SK-N-SH (cell line): ENCODE results near the gene ZNF827. TPM values are rescaled to one million over a fixed set of nuclear protein-coding genes. Genes with fewer than 3 reads are reported as not detected.

Source experiments
- CTCF ChIA-PET: fragments of 300-600, 350-600 bp; formaldehyde crosslinking; extraction: SDS; loops from one replicate; lab custom pipeline; 2021; lab: Yijun Ruan, JAX
- POLR2A ChIA-PET: fragments of 350-600 bp; sonication (Branson Sonifier 250); formaldehyde crosslinking; extraction: SDS; loops from one replicate; lab custom pipeline; 2020; ENCODE audit warnings: antibody characterized with exemption, inconsistent platforms; lab: Yijun Ruan, JAX
- DNase-seq: peaks from one replicate; pipeline ENCODE4 v3.0.0; 2012
- H2AFZ ChIP-seq: fragments of 200-600 bp; sonication (generic); 2 replicates; pipeline ENCODE4 v1.8.1; 2016; ENCODE audit warnings: antibody characterized with exemption, mild to moderate bottlenecking, low read depth
- H3F3A ChIP-seq: fragments of 200-600 bp; sonication (generic); replicated peaks from 2 replicates; pipeline ENCODE3; 2016; ENCODE audit warnings: antibody characterized with exemption, mild to moderate bottlenecking; ENCODE audit not compliant: insufficient read depth
- H3K27ac ChIP-seq, 2 experiments: fragments of 200-500 bp in 1 of 2; fragments of 200-600 bp in 1 of 2; sonication (Bioruptor generic) in 1 of 2; sonication (generic), shearing (Covaris generic) in 1 of 2; 2 replicates each; pipeline versions ENCODE4 v1.5.1 to v1.6.1; 2014 to 2016; ENCODE audit warnings: low read depth in 2 of 2, inconsistent platforms in 1 of 2, low read length in 1 of 2, mild to moderate bottlenecking in 1 of 2, mixed read lengths in 1 of 2
- H3K27me3 ChIP-seq: fragments of 200-600 bp; sonication (generic), shearing (Covaris generic); 2 replicates; pipeline ENCODE4 v1.6.1; 2016; ENCODE audit warnings: mixed run types; ENCODE audit not compliant: insufficient read depth
- H3K36me3 ChIP-seq, 2 experiments: fragments of 200-500 bp in 1 of 2; fragments of 200-600 bp in 1 of 2; sonication (Bioruptor generic) in 1 of 2; sonication (generic) in 1 of 2; replicated peaks in 1 of 2; 2 replicates each; pipeline versions ENCODE3 to v1.5.1; 2014 to 2016; ENCODE audit warnings: low read length in 1 of 2, mild to moderate bottlenecking in 1 of 2; ENCODE audit not compliant: insufficient read depth in 2 of 2, control insufficient read depth in 1 of 2
- H3K4me1 ChIP-seq, 2 experiments: fragments of 200-500 bp in 1 of 2; fragments of 200-600 bp in 1 of 2; sonication (Bioruptor generic) in 1 of 2; sonication (generic), shearing (Covaris generic) in 1 of 2; 2 replicates each; pipeline versions ENCODE4 v1.5.1 to v1.6.1; 2014 to 2016; ENCODE audit warnings: low read depth in 1 of 2, low read length in 1 of 2, mixed run types in 1 of 2; ENCODE audit not compliant: insufficient read depth in 2 of 2, control insufficient read depth in 1 of 2
- H3K4me2 ChIP-seq: fragments of 200-600 bp; sonication (generic), shearing (Covaris generic); 2 replicates; pipeline ENCODE4 v1.6.1; 2017; ENCODE audit warnings: mixed run types
- H3K4me3 ChIP-seq, 2 experiments: fragments of 200-500 bp in 1 of 2; fragments of 200-600 bp in 1 of 2; sonication (Bioruptor generic) in 1 of 2; sonication (generic), shearing (Covaris generic) in 1 of 2; 2 replicates each; pipeline versions ENCODE4 v1.5.1 to v1.8.1; 2014 to 2016; ENCODE audit warnings: low read depth in 2 of 2, inconsistent platforms in 1 of 2, low read length in 1 of 2, mild to moderate bottlenecking in 1 of 2, mixed read lengths in 1 of 2, moderate library complexity in 1 of 2
- H3K79me2 ChIP-seq: fragments of 200-600 bp; sonication (generic); 2 replicates; pipeline ENCODE4 v1.8.1; 2017; ENCODE audit warnings: mild to moderate bottlenecking; ENCODE audit not compliant: insufficient read depth
- H3K9ac ChIP-seq: fragments of 200-600 bp; sonication (generic); 2 replicates; pipeline ENCODE4 v1.6.1; 2017; ENCODE audit warnings: mixed run types
- H3K9me2 ChIP-seq: fragments of 200-600 bp; sonication (generic); 2 replicates; pipeline ENCODE4 v1.6.1; 2017; ENCODE audit warnings: mixed run types
- H3K9me3 ChIP-seq: fragments of 200-600 bp; sonication (generic); 2 replicates; pipeline ENCODE4 v1.6.1; 2017; ENCODE audit warnings: mixed run types, mild to moderate bottlenecking, moderate library complexity
- H4K20me1 ChIP-seq: fragments of 200-600 bp; sonication (generic); 2 replicates; pipeline ENCODE4 v1.6.1; 2017; ENCODE audit warnings: mild to moderate bottlenecking, mixed run types; ENCODE audit not compliant: insufficient read depth
- CTCF ChIP-seq: fragments of 200-600 bp; sonication (generic); IDR thresholded peaks from 2 replicates; pipeline ENCODE4 v1.6.1; 2017; ENCODE audit warnings: antibody characterized with exemption, mild to moderate bottlenecking, moderate library complexity
- EZH2phosphoT487 ChIP-seq: fragments of 200-600 bp; sonication (generic); IDR thresholded peaks from 2 replicates; pipeline ENCODE4 v1.6.1; 2017; ENCODE audit warnings: low read depth, mixed run types, mild to moderate bottlenecking, antibody characterized with exemption, moderate library complexity, borderline replicate concordance
- FOSL2 ChIP-seq: IDR thresholded peaks from 2 replicates; pipeline ENCODE4 v1.4.0; 2012; ENCODE audit warnings: low read depth, mild to moderate bottlenecking, moderate library complexity, borderline replicate concordance
- GABPA ChIP-seq: IDR thresholded peaks from 2 replicates; pipeline ENCODE4 v1.4.0; 2012; ENCODE audit warnings: low read depth, mild to moderate bottlenecking
- GATA2 ChIP-seq: sonication (generic); formaldehyde crosslinking; IDR thresholded peaks from 2 replicates; pipeline ENCODE4 v1.5.0; 2020; ENCODE audit warnings: mild to moderate bottlenecking, missing genetic modification reagents
- IRF3 ChIP-seq: fragments of 150-350 bp; IDR thresholded peaks from 2 replicates; pipeline ENCODE4 v1.6.1; 2016; ENCODE audit warnings: mild to moderate bottlenecking, low read depth, low read length
- MEF2A ChIP-seq: IDR thresholded peaks from 2 replicates; pipeline ENCODE4 v1.4.0; 2012; ENCODE audit warnings: low read depth, borderline replicate concordance
- MXI1 ChIP-seq: IDR thresholded peaks from 2 replicates; pipeline ENCODE4 v1.6.1; 2012; ENCODE audit warnings: mild to moderate bottlenecking, low read depth, low read length, improper control_type of control experiment
- NFIC ChIP-seq: IDR thresholded peaks from 2 replicates; pipeline ENCODE4 v1.4.0; 2012; ENCODE audit warnings: borderline replicate concordance
- NRF1 ChIP-seq: IDR thresholded peaks from 2 replicates; pipeline ENCODE4 v1.6.1; 2012; ENCODE audit warnings: low read depth, mild to moderate bottlenecking, low read length
- PBX3 ChIP-seq: IDR thresholded peaks from 2 replicates; pipeline ENCODE4; 2012
- RAD21 ChIP-seq: IDR thresholded peaks from 2 replicates; pipeline ENCODE4 v1.6.1; 2012; ENCODE audit warnings: mild to moderate bottlenecking, low read length
- RCOR1 ChIP-seq: fragments of 150-350 bp; IDR thresholded peaks from 2 replicates; pipeline ENCODE4 v1.6.1; 2017; ENCODE audit warnings: antibody characterized with exemption, low read length
- REST ChIP-seq: IDR thresholded peaks from 2 replicates; pipeline ENCODE4 v1.6.1; 2012; ENCODE audit warnings: mild to moderate bottlenecking, low read depth, low read length, moderate library complexity
- RFX5 ChIP-seq: IDR thresholded peaks from 2 replicates; pipeline ENCODE4 v1.6.1; 2012; ENCODE audit warnings: mild to moderate bottlenecking, improper control_type of control experiment, low read length
- RXRA ChIP-seq: IDR thresholded peaks from 2 replicates; pipeline ENCODE4 v1.4.0; 2012; ENCODE audit warnings: low read depth, mild to moderate bottlenecking, borderline replicate concordance
- SIN3A ChIP-seq: IDR thresholded peaks from 2 replicates; pipeline ENCODE4 v1.6.1; 2012; ENCODE audit warnings: low read depth, mild to moderate bottlenecking, low read length, moderate library complexity, borderline replicate concordance
- SMC3 ChIP-seq: IDR thresholded peaks from 2 replicates; pipeline ENCODE4 v1.6.1; 2012; ENCODE audit warnings: low read depth, low read length, improper control_type of control experiment
- TAF1 ChIP-seq: IDR thresholded peaks from 2 replicates; pipeline ENCODE4 v1.6.1; 2012; ENCODE audit warnings: low read depth, mild to moderate bottlenecking, low read length, moderate library complexity, borderline replicate concordance
- TCF12 ChIP-seq: IDR thresholded peaks from 2 replicates; pipeline ENCODE4 v1.4.0; 2012
- TEAD4 ChIP-seq: IDR thresholded peaks from 2 replicates; pipeline ENCODE4 v1.4.0; 2012; ENCODE audit warnings: mild to moderate bottlenecking, borderline replicate concordance; ENCODE audit not compliant: insufficient read depth
- USF1 ChIP-seq: IDR thresholded peaks from 2 replicates; pipeline ENCODE4 v1.4.0; 2012; ENCODE audit warnings: low read depth, borderline replicate concordance
- ZBTB33 ChIP-seq: IDR thresholded peaks from 2 replicates; pipeline ENCODE4 v1.4.0; 2012; ENCODE audit warnings: low read depth, borderline replicate concordance
- WGBS: methylation state at CpG from one replicate; pipeline ENCODE4 v1.1.6; 2017; ENCODE audit warnings: low lambda C conversion rate; 5-methylcytosine and 5-hydroxymethylcytosine counted together
- polyA plus RNA-seq, 3 experiments: library from polyadenylated mRNA; depleted of rRNA; stranded (reverse); fragments of >200 nt; gene quantifications; 2 replicates each; pipeline ENCODE4 v1.2.3, GENCODE V29; 2012

Gene ZNF827
- polyA plus RNA-seq, 1 of the 3 experiments (the other 2 are of a cell fraction), result 23.2 TPM

GRCh38 chr4:145736241-145736831, 202.3 kb downstream of the ZNF827 start:
- Histone ChIP-seq H3K9me2 (no peaks in the 10 kb centered on the region), H2AFZ (peak overlapping the region; percentile 54; the same call in 1 of the 2 replicates), H3K27me3 (no peaks in the 10 kb centered on the region), H4K20me1 (no peaks in the 10 kb centered on the region), H3F3A (peaks cover 31% of the 10 kb centered on the region), H3K4me1 (peaks cover 26 to 34% of the 10 kb centered on the region in 2 experiments), H3K79me2 (no peaks in the 10 kb centered on the region), H3K4me2 (peak overlapping the region; percentile 78), H3K36me3 (no peaks in the 10 kb centered on the region), H3K9ac (peak overlapping the region; percentile 88), H3K9me3 (no peaks in the 10 kb centered on the region), H3K4me3 (no peak overlapping the region), H3K27ac (peak overlapping the region; percentile 99 to 100)
- CTCF ChIA-PET, result interaction anchor here (1.4 kb wide), 1 partner anchor 195 kb away, joined by 5 read pairs; no protein-coding TSS in a partner anchor
- 70% methylated on average over 8 of the region's 9 CpGs for WGBS
- POLR2A ChIA-PET, result no interaction called here
- DNase-seq, result no peak
- TF ChIP-seq USF1 (no peak), PBX3 (0 out of 2 replicates have a peak, but pooled peaks have one; percentile 25), REST (no peak), RFX5 (no peak), MEF2A (peak; percentile 75), NRF1 (no peak), SIN3A (no peak), GABPA (no peak), IRF3 (no peak), NFIC (peak; percentile 87), ZBTB33 (no peak), FOSL2 (no peak), RAD21 (no peak), CTCF (no peak), MXI1 (no peak), RCOR1 (no peak), TCF12 (peak; percentile 61), GATA2 (no peak), EZH2phosphoT487 (no peak), RXRA (no peak), SMC3 (no peak), TAF1 (no peak), TEAD4 (no peak)
